GM06990 (cell line): ENCODE data around the gene COG7.
"Not testable (repeated sequence)": the region's sequence is repeated elsewhere in the genome, so short reads cannot be mapped to it uniquely, and the experiment has no call there.

Experiments
- DNase-seq: peaks from one replicate; pipeline ENCODE4 v3.0.0-alpha.2; 2011; ENCODE audit not compliant: insufficient read length; ENCODE audit errors: extremely low read depth
- H3K27me3 ChIP-seq: replicated peaks from 2 replicates; pipeline ENCODE4 v1.6.0; 2011; ENCODE audit warnings: low read length; ENCODE audit not compliant: control insufficient read depth, insufficient read depth
- H3K36me3 ChIP-seq: 2 replicates; pipeline ENCODE4 v1.5.1; 2011; ENCODE audit warnings: low read length; ENCODE audit not compliant: control insufficient read depth, insufficient read depth
- H3K4me3 ChIP-seq: replicated peaks from 2 replicates; pipeline ENCODE4 v1.5.1; 2011; ENCODE audit warnings: low read depth, mild to moderate bottlenecking, control low read depth, low read length
- CTCF ChIP-seq: IDR thresholded peaks from 2 replicates; pipeline ENCODE4 v1.5.1; 2011; ENCODE audit warnings: low read length, control low read depth, mild to moderate bottlenecking, inconsistent platforms; ENCODE audit not compliant: insufficient read depth, poor library complexity, severe bottlenecking

COG7 gene

GRCh38 chr16:23448392-23448791 lies 4.6 kb downstream of the COG7 start:
- no peak for TF ChIP-seq CTCF
- DNase-seq, result no peak
- no peaks in the 10 kb centered on the region; the same call in none of the 2 replicates for H3K36me3 ChIP-seq
- no peaks in the 10 kb centered on the region for H3K27me3 ChIP-seq
- H3K4me3 ChIP-seq, result no peak overlapping the region

GRCh38 chr16:23437542-23437941 lies 15.4 kb downstream of the COG7 start:
- not testable (repeated sequence) for H3K36me3 ChIP-seq, H3K4me3 ChIP-seq, DNase-seq, H3K27me3 ChIP-seq

GRCh38 chr16:23436951-23437350 lies 16.0 kb downstream of the COG7 start:
- DNase-seq, result no peak
- peaks cover 7% of the 10 kb centered on the region for H3K36me3 ChIP-seq
- TF ChIP-seq CTCF, result no peak
- no peak overlapping the region for H3K4me3 ChIP-seq
- H3K27me3 ChIP-seq, result no peaks in the 10 kb centered on the region

- Histone ChIP-seq H3K36me3 (peaks cover 7% of the 10 kb centered on the region), H3K4me3 (no peak overlapping the region), H3K27me3 (no peaks in the 10 kb centered on the region)
- TF ChIP-seq CTCF, result peak; percentile 95
- peak; percentile 42 for DNase-seq
These were observed 17.5 kb downstream of the COG7 start for GRCh38 chr16:23435500-23435899.

GRCh38 chr16:23434380-23434779 lies 18.6 kb downstream of the COG7 start:
- Histone ChIP-seq H3K27me3 (no peaks in the 10 kb centered on the region), H3K36me3 (peaks cover 7% of the 10 kb centered on the region), H3K4me3 (no peak overlapping the region)
- TF ChIP-seq CTCF, result peak; percentile 79
- peak; percentile 34 for DNase-seq

- no peak for DNase-seq
- TF ChIP-seq CTCF, result no peak
- H3K36me3 ChIP-seq, result peaks cover 7% of the 10 kb centered on the region
- H3K27me3 ChIP-seq, result no peaks in the 10 kb centered on the region
- H3K4me3 ChIP-seq, result no peak overlapping the region
These were observed 19.6 kb downstream of the COG7 start for GRCh38 chr16:23433261-23433920.
